AG08396 (cell line): ENCODE measurements around the gene CRADD.
A peak's percentile ranks its signal among the peaks of the same experiment; 100 is the strongest.
"Not testable (repeated sequence)": the region's sequence is repeated elsewhere in the genome, so short reads cannot be mapped to it uniquely, and the experiment has no call there.

Source experiments
- DNase-seq: peaks from one replicate; pipeline ENCODE4 v3.0.0; 2012; ENCODE audit warnings: low spot score, mixed read lengths

The CRADD gene

DNA sequence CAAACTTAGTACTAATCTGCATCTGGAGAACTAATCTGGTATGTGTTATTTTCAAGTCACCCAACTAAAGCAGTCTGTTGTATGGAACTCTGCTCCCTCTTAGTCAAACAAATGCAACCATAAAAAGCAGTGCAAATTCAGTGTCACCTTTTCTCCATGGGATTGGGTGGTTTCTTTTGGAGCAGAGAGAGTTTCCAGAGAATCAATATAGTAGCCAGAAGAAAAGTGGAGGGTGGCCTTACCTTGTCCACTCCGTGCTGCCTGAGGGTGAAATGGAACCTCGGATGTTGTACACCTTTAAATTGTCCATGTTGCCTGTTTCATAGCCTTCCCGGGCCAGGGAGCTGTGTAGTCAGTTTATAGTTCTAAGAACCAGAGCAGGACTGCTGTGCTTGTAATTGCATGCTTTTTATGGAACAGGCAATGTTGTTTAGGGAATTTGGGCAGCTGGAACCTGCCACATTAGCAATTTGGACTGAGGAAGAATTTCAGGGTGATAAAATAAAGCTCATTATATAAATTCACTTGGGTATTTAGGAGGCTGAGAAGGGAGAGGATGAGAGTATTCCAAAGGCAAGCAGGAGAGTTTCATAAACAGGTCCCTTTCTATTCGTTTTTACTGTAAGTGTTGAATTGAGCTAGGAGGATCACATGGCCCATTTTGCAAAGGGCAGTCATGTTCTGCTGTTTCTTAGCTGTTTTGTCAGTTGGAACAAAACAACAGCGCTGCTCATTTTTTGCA, 60.5 kb downstream of the CRADD start:
- DNase-seq, result no peak

DNA sequence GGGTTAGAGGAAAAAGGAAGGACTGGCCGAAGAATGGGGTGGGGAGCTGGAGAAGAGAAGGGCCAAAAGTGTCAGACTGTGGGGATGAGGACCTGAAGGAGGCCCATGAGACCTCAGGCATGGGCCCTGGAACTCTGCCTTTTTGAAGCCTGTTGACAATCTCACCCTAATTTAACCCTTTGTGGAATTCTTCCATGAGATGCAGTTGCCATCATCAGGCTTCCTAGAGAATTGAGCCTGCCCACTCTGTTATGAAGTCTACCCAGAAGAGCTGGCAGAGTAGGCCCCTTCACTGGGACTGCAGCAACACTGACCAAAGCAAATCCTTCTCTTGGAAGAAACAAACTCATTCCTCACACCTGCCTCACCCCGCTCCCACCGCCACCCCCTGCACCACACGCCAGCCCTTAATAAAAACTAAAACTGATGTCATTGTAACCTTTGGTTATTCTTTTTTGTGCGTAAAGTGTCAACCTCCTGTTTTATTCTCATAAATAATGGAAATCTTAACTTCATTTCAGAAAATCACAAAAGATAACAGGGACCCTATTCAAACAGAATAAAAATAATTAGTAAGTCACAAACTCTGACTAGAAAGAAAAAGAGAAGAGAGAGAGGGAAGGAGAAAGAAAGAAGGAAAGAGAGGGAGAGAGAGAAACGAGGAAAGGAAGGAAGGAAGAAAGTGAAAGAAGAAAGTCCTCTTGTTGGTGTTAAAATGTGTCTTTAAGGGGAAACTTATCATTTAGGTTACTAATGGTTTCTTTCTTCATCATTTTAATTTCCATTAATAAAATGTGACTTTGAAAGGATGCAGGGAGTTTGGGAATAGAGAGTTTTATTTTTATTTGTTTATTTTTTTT, 61.3 kb downstream of the CRADD start:
- no peak for DNase-seq

DNA sequence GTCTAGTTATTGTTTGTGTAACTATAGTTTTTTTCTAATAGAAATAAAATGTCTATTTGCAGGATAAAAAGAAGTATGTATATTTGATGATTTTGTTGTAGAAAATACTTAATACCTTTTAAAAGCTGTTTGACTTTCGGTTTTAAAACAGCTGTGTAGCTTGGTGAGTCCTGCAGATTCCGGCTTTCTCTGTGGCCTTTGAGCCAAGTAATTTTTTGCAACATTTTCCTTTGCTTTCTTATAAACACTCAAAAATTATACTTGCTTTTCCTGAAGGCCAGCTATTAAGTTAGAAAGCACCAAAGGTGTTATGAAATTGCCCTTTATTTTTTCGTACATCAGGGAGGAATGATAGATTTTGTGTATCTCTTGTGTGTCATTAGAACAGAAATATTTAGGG, 63.6 kb downstream of the CRADD start:
- DNase-seq, result no peak

DNA sequence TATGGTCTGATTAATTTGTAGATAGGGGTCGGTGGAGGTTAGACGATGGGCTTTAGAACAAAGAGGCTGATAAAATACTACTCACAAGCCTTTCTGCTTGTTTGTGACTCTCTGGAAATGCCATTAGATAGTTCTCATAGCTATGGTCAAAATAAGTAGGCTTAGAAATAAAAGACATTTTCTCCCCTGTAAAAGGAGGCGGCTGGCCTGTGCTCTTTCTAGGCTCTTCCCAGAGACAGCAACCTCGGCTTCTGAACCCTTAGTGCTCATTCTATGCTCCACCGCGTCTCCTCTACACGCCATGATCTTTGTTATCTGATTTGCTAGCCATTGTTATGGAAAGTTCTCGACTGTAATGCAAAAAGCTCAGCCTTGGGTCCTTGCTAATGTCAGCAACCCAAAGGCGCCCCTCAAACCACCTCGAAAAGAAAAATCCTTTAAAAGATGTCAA, 64.5 kb downstream of the CRADD start:
- peak; percentile 33 for DNase-seq

GRCh38 chr12:93742110-93742934, 65.1 kb downstream of the CRADD start:
- peak; percentile 85 for DNase-seq

DNA sequence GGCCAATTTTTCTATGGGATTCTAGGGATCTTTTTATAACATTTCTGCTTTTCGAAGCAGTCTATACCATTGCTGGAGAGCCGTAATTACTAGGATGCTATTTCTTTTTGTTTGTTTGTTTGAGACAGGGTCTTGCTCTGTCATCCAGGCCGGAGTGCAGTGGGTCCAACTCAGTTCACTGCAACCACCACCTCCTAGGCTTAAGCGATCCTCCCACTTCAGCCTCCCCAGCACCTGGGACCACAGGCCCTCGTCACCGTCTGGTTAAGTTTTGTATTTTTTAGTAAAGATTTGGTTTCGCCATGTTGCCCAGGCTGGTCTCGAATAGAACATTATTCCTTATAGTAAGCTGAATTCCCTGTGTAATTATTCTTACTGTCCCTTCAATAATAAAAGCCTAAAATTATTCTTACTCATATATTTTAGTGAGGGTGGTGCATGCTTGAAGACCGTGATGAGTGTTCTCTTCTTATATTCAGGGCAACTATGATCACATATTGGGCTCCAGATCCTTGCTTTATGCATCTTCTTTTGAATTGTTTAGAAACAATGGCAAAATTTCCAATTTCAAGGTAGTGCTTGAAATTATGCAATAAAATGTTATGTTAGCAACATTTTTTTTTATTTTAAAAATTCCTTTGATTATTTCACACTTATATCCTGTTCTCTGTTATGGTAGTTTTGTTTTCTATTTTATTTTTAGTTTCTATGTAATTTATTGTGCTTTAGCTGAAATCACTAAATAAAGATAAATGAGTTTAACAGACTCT, 66.2 kb downstream of the CRADD start:
- no peak for DNase-seq

DNA sequence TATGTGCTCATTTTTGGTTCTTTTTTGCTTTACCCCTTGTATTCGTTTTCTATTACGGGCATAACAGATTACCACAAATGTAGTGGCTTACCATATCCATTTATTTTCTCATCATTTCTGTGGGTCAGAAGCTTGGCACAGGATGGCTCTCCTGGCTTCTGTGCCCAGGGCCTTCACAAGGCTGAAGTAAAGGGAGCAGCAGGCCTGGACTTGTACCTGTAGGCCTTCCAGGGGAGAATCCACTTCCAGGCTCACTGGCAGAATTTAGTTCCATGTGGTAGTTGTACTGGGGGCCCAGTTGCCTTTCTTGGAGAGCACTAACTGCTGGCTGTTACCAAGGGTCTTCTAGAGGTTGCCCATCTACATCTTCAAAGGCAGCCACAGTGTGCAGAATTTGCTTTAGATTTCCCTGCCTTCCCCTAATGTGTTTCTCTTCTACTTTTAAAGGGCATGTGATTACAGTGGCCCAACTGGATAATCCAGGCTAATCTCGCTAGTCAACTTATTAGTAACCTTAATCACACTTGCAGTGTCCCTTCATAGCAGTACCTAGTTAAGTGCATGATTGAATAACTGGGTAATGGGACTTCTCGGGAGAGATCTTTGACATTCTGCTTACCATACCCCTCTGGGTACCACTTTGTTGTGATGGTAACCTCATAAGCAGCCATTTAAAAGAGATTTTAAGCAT, 67.0 kb downstream of the CRADD start:
- DNase-seq, result no peak

DNA sequence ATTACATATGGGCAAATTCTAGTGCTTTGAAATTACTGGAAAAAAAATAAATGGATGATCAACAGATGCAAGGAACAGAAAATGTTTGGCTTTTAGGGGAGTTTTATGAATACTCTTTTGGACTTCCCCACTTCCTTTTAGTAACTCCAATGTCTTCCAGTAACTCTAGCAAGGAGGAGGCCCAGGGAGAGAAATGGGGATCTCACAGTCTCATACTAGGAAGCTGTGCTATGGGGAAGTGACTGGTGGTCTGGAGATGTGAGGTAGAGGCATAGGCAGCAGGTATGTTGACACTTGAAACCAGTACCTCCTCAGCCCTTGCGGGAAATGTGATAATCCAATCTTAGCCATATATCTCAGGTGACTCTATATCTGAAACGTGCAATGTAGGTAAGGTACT, 68.1 kb downstream of the CRADD start:
- no peak for DNase-seq

- DNase-seq, result no peak
Observed at GRCh38 chr12:93746572-93747168, 69.5 kb downstream of the CRADD start.

DNA sequence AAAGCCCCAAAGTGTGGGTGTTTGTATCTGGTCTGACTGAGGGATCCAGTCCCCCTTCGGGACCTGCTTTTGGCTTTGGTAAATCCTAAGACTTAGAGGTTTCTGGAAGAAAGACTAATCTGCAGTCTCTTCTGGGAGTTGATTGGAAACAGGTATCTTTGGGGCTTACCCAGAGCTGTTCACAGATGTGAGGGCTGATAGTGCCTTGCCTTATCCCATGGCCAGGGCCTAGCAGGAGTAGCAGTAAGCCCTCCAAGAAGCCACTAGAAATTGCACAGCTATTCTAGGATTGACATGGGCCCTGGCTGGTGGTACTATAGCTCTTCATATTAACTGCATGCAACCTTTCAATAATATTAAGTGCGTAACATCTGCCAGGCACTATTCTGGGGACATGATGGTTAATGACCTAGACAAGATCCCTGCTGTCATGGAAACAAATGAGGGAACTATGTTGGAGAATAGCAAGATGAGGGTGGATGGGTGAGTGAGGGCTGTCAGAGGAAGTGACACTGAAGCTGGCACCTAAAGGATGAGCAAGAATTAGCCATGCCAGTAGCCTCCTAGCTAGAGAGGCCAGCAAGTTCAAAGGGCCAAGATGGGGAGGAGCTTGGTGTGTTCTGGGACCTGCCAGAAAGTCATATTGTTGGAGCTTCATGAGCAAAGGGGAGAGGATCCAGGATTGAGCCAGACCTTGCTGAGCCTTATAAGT, 71.7 kb downstream of the CRADD start:
- DNase-seq, result no peak

DNA sequence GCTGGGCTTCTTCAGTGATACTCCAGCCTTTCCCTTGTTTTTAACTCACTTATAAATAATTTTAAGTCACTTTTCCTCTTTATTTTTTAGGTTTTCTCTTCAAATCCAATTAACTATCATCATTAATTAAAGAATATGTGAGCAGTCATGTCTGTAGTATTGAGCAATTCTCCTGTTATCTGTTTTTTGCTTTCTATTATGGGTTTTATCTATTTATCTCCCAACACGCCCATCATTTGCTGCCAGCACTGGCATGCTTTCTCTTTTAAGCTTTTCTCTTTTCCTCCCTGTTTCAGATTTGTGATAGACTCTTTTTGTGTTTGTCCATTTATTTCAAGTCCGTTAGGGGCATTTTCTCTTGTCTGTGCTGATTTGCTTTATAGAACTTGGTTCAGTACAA, 72.3 kb downstream of the CRADD start:
- DNase-seq, result no peak

DNA sequence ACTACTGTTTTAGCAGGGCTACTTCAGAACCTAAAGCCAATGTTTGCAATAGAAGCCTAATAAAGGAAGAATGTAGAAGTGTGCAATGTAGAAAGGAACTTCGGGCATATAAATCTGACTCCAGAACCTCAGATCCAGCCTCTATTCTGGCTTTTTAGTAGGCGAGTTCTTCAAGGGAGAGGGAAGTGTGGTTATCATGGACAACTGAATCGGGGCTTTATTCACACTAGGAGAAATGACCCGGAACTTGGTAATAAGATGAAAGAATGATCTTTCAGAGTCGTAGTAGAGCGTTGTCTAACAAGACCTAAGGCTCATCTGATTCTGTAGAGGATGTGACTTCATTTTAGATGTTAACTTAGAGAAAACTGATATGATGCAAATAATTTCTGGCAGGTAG, 72.9 kb downstream of the CRADD start:
- no peak for DNase-seq

- peak; percentile 75 for DNase-seq
Observed at GRCh38 chr12:93751864-93752610, 74.9 kb downstream of the CRADD start.

GRCh38 chr12:93753285-93753684, 76.1 kb downstream of the CRADD start:
- no peak for DNase-seq

- DNase-seq, result no peak
Observed at GRCh38 chr12:93753838-93754429, 76.8 kb downstream of the CRADD start.

DNA sequence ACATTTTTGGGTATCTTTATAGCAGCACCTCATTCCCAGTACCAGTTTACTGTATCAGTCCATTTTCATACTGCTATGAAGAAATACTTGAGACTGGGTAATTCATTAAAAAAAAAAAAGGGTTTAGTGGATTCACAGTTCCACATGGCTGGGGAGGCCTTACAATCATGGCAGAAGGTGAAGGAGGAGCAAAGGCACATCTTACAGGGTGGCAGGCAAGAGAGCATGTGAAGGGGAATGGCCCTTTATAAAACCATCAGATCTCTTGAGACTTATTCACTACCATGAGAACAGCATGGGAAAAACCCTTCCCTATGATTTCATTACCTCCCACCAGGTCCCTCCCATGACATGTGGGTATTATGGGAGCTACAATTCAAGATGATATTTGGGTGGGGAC, 77.7 kb downstream of the CRADD start:
- not testable (repeated sequence) for DNase-seq

DNA sequence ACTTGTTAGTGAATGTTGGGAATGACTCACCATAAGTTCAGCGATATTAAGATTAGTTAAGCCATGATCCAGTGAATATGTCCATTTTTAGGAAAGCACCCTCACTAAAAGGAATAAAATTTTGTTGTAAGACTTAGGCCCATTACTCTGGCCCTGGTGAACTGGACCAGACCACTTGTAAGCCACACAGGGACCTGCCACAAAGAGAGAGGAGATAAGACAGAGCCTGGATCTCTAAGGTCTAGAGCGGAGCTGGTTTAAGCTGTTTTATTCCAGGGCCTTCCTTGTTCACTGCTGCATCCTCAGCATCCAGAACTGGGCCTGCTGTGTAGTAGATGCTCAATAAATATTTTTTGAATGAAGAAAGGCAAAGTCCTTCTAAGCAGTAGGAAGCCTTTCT, 79.1 kb downstream of the CRADD start:
- DNase-seq, result no peak

- DNase-seq, result no peak
Observed at GRCh38 chr12:93757792-93758694, 80.9 kb downstream of the CRADD start.
